Nephron (organoid): ENCODE measurements around the gene TTC17.
A peak's percentile ranks its signal among the peaks of the same experiment; 100 is the strongest.

Experiments
- H3K27ac Mint-ChIP-seq, 3 experiments: 2 replicates each; pipeline ENCODE4 v1.8.0; 2020; ENCODE audit warnings: mixed read lengths in 3 of 3, mild to moderate bottlenecking in 2 of 3, moderate library complexity in 1 of 3
- H3K27me3 Mint-ChIP-seq: 2 replicates; pipeline ENCODE4 v1.8.0; 2021; ENCODE audit warnings: low read depth, mild to moderate bottlenecking, moderate library complexity, mixed read lengths
- H3K36me3 Mint-ChIP-seq: 2 replicates; pipeline ENCODE4 v1.8.0; 2020; ENCODE audit warnings: low read depth, mixed read lengths
- H3K4me1 Mint-ChIP-seq: 2 replicates; pipeline ENCODE4 v1.8.0; 2020; ENCODE audit warnings: mixed read lengths
- H3K4me3 Mint-ChIP-seq, 3 experiments: 2 replicates each; pipeline ENCODE4 v1.8.0; 2020; ENCODE audit warnings: mild to moderate bottlenecking in 3 of 3, mixed read lengths in 3 of 3, moderate library complexity in 2 of 3
- H3K9me3 Mint-ChIP-seq: 2 replicates; pipeline ENCODE4 v1.8.0; 2020; ENCODE audit warnings: mixed read lengths
- TF ChIP-seq, protein P1 (sequence below), 3 experiments: fragments of 200-600 bp; sonication (generic); IDR thresholded peaks; one replicate each; pipeline ENCODE4 v1.5.0; 2021; ENCODE audit warnings: antibody characterized with exemption in 3 of 3; ENCODE audit not compliant: unreplicated experiment in 3 of 3

The TTC17 gene

DNA sequence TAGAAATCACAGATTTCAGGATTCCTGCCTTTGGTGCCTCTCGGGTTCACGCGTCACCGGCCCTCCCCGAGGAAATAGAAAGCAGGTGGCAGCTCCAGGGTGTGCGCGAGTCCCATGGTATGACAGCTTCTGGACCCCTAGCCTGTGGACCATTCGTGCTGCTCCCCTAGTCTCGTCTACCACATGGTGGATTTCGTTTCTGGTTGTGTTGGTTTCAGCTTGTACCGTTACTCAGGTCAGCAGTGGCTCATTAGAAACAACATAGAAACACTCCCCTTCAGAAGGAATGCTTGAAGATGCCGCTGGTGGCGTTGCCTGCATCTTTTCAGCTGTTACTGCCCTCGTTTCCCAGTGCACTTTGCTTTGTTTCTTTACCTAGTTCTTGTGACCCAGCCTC lies 700 bp downstream of the TTC17 start:
- Mint-ChIP-seq H3K27me3 (no peaks in the 10 kb centered on the region), H3K9me3 (no peaks in the 10 kb centered on the region), H3K36me3 (peaks cover 8% of the 10 kb centered on the region), H3K27ac (peak overlapping the region; percentile 90 to 97 (median 94)), H3K4me3 (peak overlapping the region; percentile 95 to 100 (median 99)), H3K4me1 (peaks cover 50% of the 10 kb centered on the region)
- TF ChIP-seq, protein P1, sequence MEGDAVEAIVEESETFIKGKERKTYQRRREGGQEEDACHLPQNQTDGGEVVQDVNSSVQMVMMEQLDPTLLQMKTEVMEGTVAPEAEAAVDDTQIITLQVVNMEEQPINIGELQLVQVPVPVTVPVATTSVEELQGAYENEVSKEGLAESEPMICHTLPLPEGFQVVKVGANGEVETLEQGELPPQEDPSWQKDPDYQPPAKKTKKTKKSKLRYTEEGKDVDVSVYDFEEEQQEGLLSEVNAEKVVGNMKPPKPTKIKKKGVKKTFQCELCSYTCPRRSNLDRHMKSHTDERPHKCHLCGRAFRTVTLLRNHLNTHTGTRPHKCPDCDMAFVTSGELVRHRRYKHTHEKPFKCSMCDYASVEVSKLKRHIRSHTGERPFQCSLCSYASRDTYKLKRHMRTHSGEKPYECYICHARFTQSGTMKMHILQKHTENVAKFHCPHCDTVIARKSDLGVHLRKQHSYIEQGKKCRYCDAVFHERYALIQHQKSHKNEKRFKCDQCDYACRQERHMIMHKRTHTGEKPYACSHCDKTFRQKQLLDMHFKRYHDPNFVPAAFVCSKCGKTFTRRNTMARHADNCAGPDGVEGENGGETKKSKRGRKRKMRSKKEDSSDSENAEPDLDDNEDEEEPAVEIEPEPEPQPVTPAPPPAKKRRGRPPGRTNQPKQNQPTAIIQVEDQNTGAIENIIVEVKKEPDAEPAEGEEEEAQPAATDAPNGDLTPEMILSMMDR (IDR thresholded peaks at IDR 0.05; ENCODE audit: unreplicated experiment in 3 of 3), result no peak

DNA sequence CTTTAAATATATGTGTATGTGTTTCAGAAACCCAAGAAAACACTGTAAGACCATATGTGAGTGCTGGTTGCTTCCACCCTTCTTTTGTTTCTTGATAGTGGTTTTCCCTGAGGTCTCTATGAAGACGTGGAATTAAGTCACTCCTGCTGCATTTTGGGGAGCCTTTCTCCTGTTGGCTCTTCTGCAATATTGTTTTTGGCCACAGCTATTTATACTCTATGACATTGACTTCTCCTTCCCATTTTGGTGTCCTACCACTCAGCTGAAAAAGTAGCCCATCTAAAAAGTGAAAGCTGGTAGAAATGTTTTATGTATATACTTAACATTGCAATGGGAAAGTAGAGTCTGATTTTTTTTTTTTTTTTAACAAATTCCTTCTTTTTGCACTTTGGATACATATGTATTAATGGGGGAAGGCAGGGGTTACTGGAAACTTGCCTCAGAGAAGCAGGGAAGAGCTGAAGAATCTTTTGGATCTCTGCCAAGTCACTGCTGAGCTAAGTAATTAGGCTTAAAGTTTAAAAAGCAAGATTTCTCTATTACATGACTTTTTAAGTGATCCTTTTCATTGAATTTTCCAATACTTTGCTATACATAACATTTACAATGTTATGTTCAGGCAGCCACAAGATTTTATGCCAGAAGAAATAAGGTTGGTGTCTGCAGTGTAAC lies 1.8 kb downstream of the TTC17 start:
- H3K9me3 Mint-ChIP-seq, result no peaks in the 10 kb centered on the region
- no peaks in the 10 kb centered on the region for H3K27me3 Mint-ChIP-seq
- TF ChIP-seq, protein P1 (IDR thresholded peaks at IDR 0.05; ENCODE audit: unreplicated experiment in 3 of 3), result no peak
- peak overlapping the region; percentile 95 to 100 (median 99) for H3K4me3 Mint-ChIP-seq
- H3K4me1 Mint-ChIP-seq, result peaks cover 51% of the 10 kb centered on the region
- peaks cover 11% of the 10 kb centered on the region for H3K36me3 Mint-ChIP-seq
- peak overlapping the region; percentile 90 to 97 (median 94) for H3K27ac Mint-ChIP-seq

DNA sequence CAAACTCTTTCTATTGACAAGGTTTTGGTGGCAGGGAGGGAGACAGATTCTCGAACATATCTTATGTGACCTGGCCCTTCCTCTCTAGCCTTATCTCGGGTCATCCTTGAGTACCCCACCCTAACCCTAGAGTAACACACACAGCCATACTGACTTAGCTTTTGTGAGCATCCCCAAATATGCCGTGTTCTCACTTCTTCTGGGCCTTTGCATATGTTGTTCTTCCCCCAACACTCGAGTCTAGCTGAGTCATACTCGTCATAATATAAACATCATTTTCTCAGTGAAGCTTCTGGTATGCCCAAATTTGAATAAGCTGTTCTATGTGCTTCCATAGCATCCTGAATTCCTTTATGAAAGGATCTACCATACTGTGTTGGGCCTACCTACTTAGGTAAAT lies 8.0 kb downstream of the TTC17 start:
- H3K27me3 Mint-ChIP-seq, result no peaks in the 10 kb centered on the region
- H3K36me3 Mint-ChIP-seq, result peaks cover 27% of the 10 kb centered on the region
- H3K4me1 Mint-ChIP-seq, result peaks cover 47% of the 10 kb centered on the region
- TF ChIP-seq, protein P1 (IDR thresholded peaks at IDR 0.05; ENCODE audit: unreplicated experiment in 3 of 3), result no peak
- peak overlapping the region; percentile 39 to 74 (median 70) for H3K27ac Mint-ChIP-seq
- H3K9me3 Mint-ChIP-seq, result no peaks in the 10 kb centered on the region
- H3K4me3 Mint-ChIP-seq, result no peak overlapping the region

DNA sequence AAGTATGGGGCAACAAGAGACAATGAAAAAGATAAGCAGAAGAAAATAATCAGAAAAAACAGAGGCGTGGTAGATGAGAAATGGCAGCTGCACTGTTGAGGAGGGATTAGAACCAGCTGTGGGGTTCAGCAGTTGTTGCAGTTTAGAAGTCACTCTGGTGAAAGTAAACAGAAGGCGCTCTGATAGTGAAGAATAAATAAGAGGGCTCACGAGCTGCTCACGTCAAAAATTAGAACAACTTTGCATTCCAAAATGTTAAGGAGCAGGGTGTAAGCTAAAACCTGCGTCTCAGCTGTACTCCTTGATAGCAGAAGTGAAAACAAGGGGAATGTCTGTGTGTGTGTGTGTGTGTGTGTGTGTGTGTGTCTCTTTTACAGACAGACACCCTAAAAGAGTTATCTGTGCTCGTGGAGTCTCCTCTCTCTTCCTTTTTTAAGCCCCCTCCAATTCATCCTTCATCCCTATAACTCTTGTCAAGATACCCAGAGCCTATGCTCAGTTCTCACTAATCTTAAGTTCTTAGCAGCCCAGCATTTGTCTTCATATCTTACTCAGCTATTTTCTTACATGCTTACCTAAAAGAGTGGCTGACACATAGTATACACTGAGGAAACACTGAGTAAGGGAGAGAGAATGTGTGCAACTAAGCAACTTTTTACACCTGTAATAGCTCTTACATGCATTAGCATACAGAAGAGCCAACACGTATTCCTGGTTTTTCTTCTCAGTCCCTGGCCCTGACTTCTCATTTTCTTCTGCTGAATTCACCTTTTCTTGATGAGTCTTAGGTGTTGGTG lies 8.9 kb downstream of the TTC17 start:
- H3K27me3 Mint-ChIP-seq, result no peaks in the 10 kb centered on the region
- peak overlapping the region in 1 of 3 experiments; percentile 1 for H3K4me3 Mint-ChIP-seq
- peak overlapping the region; percentile 39 to 74 (median 70) for H3K27ac Mint-ChIP-seq
- TF ChIP-seq, protein P1 (IDR thresholded peaks at IDR 0.05; ENCODE audit: unreplicated experiment in 3 of 3), result no peak
- no peaks in the 10 kb centered on the region for H3K9me3 Mint-ChIP-seq
- H3K4me1 Mint-ChIP-seq, result peaks cover 41% of the 10 kb centered on the region
- peaks cover 27% of the 10 kb centered on the region for H3K36me3 Mint-ChIP-seq

DNA sequence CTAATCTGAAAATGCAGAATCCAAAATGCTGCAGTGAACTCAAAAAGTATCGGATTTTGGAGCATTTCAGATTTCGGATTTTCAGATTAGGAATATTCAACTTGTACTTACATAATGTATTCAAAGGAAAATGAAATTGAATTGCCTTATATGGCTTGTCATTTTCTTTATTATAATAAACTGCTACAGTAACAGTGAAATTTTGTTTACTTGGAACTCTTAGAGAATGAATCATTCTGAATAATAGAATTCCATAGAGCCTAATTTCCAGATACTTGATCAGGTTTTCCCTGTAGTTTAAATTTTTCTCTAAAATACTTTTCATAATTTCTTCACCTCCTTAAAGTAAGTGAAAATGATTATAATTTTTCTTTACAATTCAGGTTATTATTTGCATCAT lies 17.3 kb downstream of the TTC17 start:
- H3K27me3 Mint-ChIP-seq, result no peaks in the 10 kb centered on the region
- H3K27ac Mint-ChIP-seq, result no peak overlapping the region
- TF ChIP-seq, protein P1 (IDR thresholded peaks at IDR 0.05; ENCODE audit: unreplicated experiment in 3 of 3), result no peak
- H3K4me3 Mint-ChIP-seq, result no peak overlapping the region
- peaks cover 17% of the 10 kb centered on the region for H3K36me3 Mint-ChIP-seq
- H3K4me1 Mint-ChIP-seq, result peaks cover 11% of the 10 kb centered on the region
- H3K9me3 Mint-ChIP-seq, result no peaks in the 10 kb centered on the region
